ENCODE data around the gene THOC6. TPM values are rescaled to one million over a fixed set of nuclear protein-coding genes. Genes with fewer than 3 reads are reported as not detected.

THOC6 gene
- total and polyA plus RNA-seq, 4 donors = 10.8 to 14.8 (median 11.7) TPM

GRCh38 chr16:2985893-2986355, 37.9 kb upstream of the THOC6 start:
- H3K9me3 ChIP-seq (ENCODE audit: control insufficient read depth in 4 of 4, low read length in 3 of 4) = no peaks in the 10 kb centered on the region
- no peak overlapping the region for H3K9ac ChIP-seq (ENCODE audit: low read depth in 1 of 2, low read length in 2 of 2)
- no peaks in the 10 kb centered on the region for H3K36me3 ChIP-seq (ENCODE audit: control insufficient read depth in 4 of 4, insufficient read depth in 3 of 4, low read depth in 1 of 4, low read length in 3 of 4)
- H3K27me3 ChIP-seq (ENCODE audit: control insufficient read depth in 4 of 4, insufficient read depth in 4 of 4, low read length in 3 of 4) = no peaks in the 10 kb centered on the region
- DNase-seq (ENCODE audit: low spot score) = no peak
- WGBS = 55% methylated on average over 15 of the region's 15 CpGs
- TF ChIP-seq HNF4A (conservative IDR thresholded peaks at IDR 0.05) (no peak), FOXA2 (IDR thresholded peaks at IDR 0.05) (no peak), JUND (IDR thresholded peaks at IDR 0.05) (no peak), EGR1 (IDR thresholded peaks at IDR 0.05; ENCODE audit: low read depth in 2 of 2) (no peak), HNF4G (IDR thresholded peaks at IDR 0.05) (no peak), GABPA (IDR thresholded peaks at IDR 0.05 in 1 of 2, conservative IDR thresholded peaks at IDR 0.05 in 1 of 2) (no peak), RXRA (IDR thresholded peaks at IDR 0.05) (no peak), NR2F2 (IDR thresholded peaks at IDR 0.05) (no peak)
- peaks cover 0 to 23% (median 10%) of the 10 kb centered on the region in 4 donors for H3K4me1 ChIP-seq (ENCODE audit: control insufficient read depth in 4 of 4, insufficient read depth in 4 of 4, low read length in 3 of 4)
- no peak overlapping the region for H3K27ac ChIP-seq (ENCODE audit: low read depth in 1 of 2, low read length in 2 of 2)
- no peak overlapping the region for H3K4me3 ChIP-seq (ENCODE audit: low read depth in 1 of 3, low read length in 3 of 3)

DNA sequence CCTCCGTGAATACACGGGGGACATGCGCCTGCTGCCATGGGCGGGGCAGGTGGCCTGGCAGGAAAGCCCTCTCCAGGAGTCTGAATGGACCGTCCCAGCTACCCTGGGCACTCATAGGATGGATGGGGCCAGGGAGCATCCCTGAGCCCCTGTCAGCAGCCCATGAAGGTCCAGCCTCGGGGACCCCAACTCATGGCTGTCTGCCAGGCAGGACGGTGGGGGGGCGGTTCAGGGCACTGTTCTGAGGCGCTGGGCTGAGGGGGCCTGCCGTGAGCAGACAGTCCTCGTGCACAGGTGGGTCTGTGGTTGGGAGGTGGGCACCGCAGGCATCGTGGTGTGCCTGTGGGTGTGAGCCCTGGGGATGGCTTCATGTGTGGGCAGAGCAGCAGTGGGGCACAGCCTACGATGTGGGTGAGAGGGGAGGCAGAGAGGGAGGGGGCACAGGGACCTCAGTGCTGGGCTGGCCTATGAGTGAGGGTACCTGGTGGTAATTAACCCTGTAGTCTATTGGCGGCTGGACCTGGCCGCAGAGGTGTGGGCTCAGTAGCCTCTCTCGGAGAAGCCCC, 37.1 kb upstream of the THOC6 start:
- no peaks in the 10 kb centered on the region for H3K9me3 ChIP-seq (ENCODE audit: control insufficient read depth in 4 of 4, low read length in 3 of 4)
- H3K27me3 ChIP-seq (ENCODE audit: control insufficient read depth in 4 of 4, insufficient read depth in 4 of 4, low read length in 3 of 4) = no peaks in the 10 kb centered on the region
- DNase-seq (ENCODE audit: low spot score) = no peak
- H3K4me3 ChIP-seq (ENCODE audit: low read depth in 1 of 3, low read length in 3 of 3) = no peak overlapping the region
- peaks cover 0 to 17% (median 9%) of the 10 kb centered on the region in 4 donors for H3K4me1 ChIP-seq (ENCODE audit: control insufficient read depth in 4 of 4, insufficient read depth in 4 of 4, low read length in 3 of 4)
- H3K27ac ChIP-seq (ENCODE audit: low read depth in 1 of 2, low read length in 2 of 2) = no peak overlapping the region
- H3K9ac ChIP-seq (ENCODE audit: low read depth in 1 of 2, low read length in 2 of 2) = no peak overlapping the region
- 86% methylated on average over 17 of the region's 17 CpGs for WGBS
- no peaks in the 10 kb centered on the region for H3K36me3 ChIP-seq (ENCODE audit: control insufficient read depth in 4 of 4, insufficient read depth in 3 of 4, low read depth in 1 of 4, low read length in 3 of 4)
- TF ChIP-seq YY1 (IDR thresholded peaks at IDR 0.05) (no peak), RAD21 (IDR thresholded peaks at IDR 0.05) (no peak), SP1 (IDR thresholded peaks at IDR 0.05) (no peak), ATF3 (IDR thresholded peaks at IDR 0.05) (no peak)

DNA sequence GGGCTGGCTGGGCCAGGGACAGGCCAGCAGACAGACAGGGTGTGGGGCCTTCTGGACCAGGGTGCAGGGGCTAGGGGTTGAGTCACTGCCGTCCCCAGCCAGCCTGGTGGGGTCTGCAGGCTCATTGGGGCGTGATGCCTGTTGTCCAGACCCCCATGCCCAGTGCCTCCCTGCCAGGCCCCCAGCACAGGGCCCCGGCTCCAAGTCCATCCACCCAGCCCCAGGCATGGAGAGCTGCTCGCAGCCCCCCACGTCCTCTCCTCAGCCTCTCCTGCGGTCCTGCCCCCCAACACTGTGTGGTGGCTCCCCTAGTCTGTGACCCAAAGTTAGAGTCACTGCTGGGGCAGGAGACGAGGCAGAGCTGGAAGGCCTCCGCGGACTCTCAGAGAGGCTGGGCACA, 36.5 kb upstream of the THOC6 start:
- DNase-seq (ENCODE audit: low spot score) = no peak

More for the DNA sequence above, 36.5 kb upstream of the THOC6 start:
- Histone ChIP-seq H3K4me3 (ENCODE audit: low read depth in 1 of 3, low read length in 3 of 3) (no peak overlapping the region), H3K9ac (ENCODE audit: low read depth in 1 of 2, low read length in 2 of 2) (no peak overlapping the region), H3K36me3 (ENCODE audit: control insufficient read depth in 4 of 4, insufficient read depth in 3 of 4, low read depth in 1 of 4, low read length in 3 of 4) (no peaks in the 10 kb centered on the region), H3K4me1 (ENCODE audit: control insufficient read depth in 4 of 4, insufficient read depth in 4 of 4, low read length in 3 of 4) (peaks cover 0 to 17% (median 9%) of the 10 kb centered on the region in 4 donors), H3K27me3 (ENCODE audit: control insufficient read depth in 4 of 4, insufficient read depth in 4 of 4, low read length in 3 of 4) (no peaks in the 10 kb centered on the region), H3K9me3 (ENCODE audit: control insufficient read depth in 4 of 4, low read length in 3 of 4) (no peaks in the 10 kb centered on the region), H3K27ac (ENCODE audit: low read depth in 1 of 2, low read length in 2 of 2) (no peak overlapping the region)
- TF ChIP-seq JUND (IDR thresholded peaks at IDR 0.05) = no peak
- TF ChIP-seq GABPA (IDR thresholded peaks at IDR 0.05 in 1 of 2, conservative IDR thresholded peaks at IDR 0.05 in 1 of 2) = no peak
- TF ChIP-seq RXRA (IDR thresholded peaks at IDR 0.05) = no peak
- no peak for TF ChIP-seq TAF1 (conservative IDR thresholded peaks at IDR 0.05)
- TF ChIP-seq, protein P1, sequence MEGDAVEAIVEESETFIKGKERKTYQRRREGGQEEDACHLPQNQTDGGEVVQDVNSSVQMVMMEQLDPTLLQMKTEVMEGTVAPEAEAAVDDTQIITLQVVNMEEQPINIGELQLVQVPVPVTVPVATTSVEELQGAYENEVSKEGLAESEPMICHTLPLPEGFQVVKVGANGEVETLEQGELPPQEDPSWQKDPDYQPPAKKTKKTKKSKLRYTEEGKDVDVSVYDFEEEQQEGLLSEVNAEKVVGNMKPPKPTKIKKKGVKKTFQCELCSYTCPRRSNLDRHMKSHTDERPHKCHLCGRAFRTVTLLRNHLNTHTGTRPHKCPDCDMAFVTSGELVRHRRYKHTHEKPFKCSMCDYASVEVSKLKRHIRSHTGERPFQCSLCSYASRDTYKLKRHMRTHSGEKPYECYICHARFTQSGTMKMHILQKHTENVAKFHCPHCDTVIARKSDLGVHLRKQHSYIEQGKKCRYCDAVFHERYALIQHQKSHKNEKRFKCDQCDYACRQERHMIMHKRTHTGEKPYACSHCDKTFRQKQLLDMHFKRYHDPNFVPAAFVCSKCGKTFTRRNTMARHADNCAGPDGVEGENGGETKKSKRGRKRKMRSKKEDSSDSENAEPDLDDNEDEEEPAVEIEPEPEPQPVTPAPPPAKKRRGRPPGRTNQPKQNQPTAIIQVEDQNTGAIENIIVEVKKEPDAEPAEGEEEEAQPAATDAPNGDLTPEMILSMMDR (IDR thresholded peaks at IDR 0.05; ENCODE audit: low read depth, low read length, missing input control) = no peak
- TF ChIP-seq YY1 (IDR thresholded peaks at IDR 0.05) = no peak
- TF ChIP-seq EGR1 (IDR thresholded peaks at IDR 0.05; ENCODE audit: low read depth in 2 of 2) = no peak
- TF ChIP-seq FOXA1 (IDR thresholded peaks at IDR 0.05) = no peak
- TF ChIP-seq, protein P2, sequence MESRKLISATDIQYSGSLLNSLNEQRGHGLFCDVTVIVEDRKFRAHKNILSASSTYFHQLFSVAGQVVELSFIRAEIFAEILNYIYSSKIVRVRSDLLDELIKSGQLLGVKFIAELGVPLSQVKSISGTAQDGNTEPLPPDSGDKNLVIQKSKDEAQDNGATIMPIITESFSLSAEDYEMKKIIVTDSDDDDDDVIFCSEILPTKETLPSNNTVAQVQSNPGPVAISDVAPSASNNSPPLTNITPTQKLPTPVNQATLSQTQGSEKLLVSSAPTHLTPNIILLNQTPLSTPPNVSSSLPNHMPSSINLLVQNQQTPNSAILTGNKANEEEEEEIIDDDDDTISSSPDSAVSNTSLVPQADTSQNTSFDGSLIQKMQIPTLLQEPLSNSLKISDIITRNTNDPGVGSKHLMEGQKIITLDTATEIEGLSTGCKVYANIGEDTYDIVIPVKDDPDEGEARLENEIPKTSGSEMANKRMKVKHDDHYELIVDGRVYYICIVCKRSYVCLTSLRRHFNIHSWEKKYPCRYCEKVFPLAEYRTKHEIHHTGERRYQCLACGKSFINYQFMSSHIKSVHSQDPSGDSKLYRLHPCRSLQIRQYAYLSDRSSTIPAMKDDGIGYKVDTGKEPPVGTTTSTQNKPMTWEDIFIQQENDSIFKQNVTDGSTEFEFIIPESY (IDR thresholded peaks at IDR 0.05) = no peak
- no peak for TF ChIP-seq RAD21 (IDR thresholded peaks at IDR 0.05)
- TF ChIP-seq ATF3 (IDR thresholded peaks at IDR 0.05) = no peak
- 92% methylated on average over 9 of the region's 9 CpGs for WGBS
